ENCODE data around the gene SLC20A1. TPM values are rescaled to one million over a fixed set of nuclear protein-coding genes. Genes with fewer than 3 reads are reported as not detected.
"Not testable (repeated sequence)": the region's sequence is repeated elsewhere in the genome, so short reads cannot be mapped to it uniquely, and the experiment has no call there.

SLC20A1 gene
- polyA plus RNA-seq, 2 donors = 10.1 to 10.4 TPM

DNA sequence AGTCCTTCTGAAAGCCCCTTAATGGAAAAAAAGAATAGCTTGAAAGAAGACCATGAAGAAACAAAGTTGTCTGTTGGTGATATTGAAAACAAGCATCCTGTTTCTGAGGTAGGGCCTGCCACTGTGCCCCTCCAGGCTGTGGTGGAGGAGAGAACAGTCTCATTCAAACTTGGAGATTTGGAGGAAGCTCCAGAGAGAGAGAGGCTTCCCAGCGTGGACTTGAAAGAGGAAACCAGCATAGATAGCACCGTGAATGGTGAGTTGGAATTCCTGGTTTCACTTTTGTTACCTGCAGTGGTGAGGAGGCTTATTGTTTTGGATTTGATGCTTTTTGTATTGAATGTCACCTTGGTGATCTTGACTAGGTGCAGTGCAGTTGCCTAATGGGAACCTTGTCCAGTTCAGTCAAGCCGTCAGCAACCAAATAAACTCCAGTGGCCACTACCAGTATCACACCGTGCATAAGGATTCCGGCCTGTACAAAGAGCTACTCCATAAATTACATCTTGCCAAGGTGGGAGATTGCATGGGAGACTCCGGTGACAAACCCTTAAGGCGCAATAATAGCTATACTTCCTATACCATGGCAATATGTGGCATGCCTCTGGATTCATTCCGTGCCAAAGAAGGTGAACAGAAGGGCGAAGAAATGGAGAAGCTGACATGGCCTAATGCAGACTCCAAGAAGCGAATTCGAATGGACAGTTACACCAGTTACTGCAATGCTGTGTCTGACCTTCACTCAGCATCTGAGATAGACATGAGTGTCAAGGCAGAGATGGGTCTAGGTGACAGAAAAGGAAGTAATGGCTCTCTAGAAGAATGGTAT, 13.3 kb downstream of the SLC20A1 start:
- no peak overlapping the region for H3K27ac ChIP-seq (ENCODE audit: low read depth in 2 of 2, low read length in 1 of 2)
- H3K36me3 ChIP-seq (ENCODE audit: control insufficient read depth in 2 of 2, insufficient read depth in 2 of 2, low read length in 1 of 2) = peaks cover 15 to 17% of the 10 kb centered on the region in 2 donors
- H3K27me3 ChIP-seq (ENCODE audit: control insufficient read depth in 1 of 2, insufficient read depth in 2 of 2, low read length in 2 of 2) = no peaks in the 10 kb centered on the region
- H3K9me3 ChIP-seq (ENCODE audit: control insufficient read depth in 2 of 2, insufficient read depth in 1 of 2, low read depth in 1 of 2, low read length in 1 of 2) = no peaks in the 10 kb centered on the region
- 88% methylated on average over 11 of the region's 11 CpGs for WGBS, 2 donors
- peaks cover 0 to 3% of the 10 kb centered on the region in 2 donors for H3K4me1 ChIP-seq (ENCODE audit: control insufficient read depth in 2 of 2, insufficient read depth in 2 of 2, low read length in 1 of 2)
- no peak overlapping the region for H3K4me3 ChIP-seq (ENCODE audit: low read depth in 1 of 2, low read length in 2 of 2)

DNA sequence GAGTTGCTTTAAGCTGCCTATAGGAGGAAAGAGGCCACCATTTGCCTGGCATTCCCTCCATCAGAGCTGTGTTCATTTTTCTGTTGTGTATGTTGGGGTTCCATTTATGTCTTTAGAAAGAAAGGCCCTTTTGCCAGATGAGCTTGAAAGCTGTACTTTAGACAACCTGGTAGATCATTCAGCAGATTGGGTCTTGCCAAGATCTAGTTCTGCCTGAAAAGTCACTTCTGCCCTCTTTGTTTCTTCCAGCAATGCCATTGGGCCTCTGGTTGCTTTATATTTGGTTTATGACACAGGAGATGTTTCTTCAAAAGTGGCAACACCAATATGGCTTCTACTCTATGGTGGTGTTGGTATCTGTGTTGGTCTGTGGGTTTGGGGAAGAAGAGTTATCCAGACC, 14.4 kb downstream of the SLC20A1 start:
- Histone ChIP-seq H3K27me3 (ENCODE audit: control insufficient read depth in 1 of 2, insufficient read depth in 2 of 2, low read length in 2 of 2) (no peaks in the 10 kb centered on the region), H3K4me3 (ENCODE audit: low read depth in 1 of 2, low read length in 2 of 2) (no peak overlapping the region), H3K9me3 (ENCODE audit: control insufficient read depth in 2 of 2, insufficient read depth in 1 of 2, low read depth in 1 of 2, low read length in 1 of 2) (no peaks in the 10 kb centered on the region), H3K27ac (ENCODE audit: low read depth in 2 of 2, low read length in 1 of 2) (peak overlapping the region in 1 of 2 donors; percentile 40), H3K4me1 (ENCODE audit: control insufficient read depth in 2 of 2, insufficient read depth in 2 of 2, low read length in 1 of 2) (peaks cover 0 to 3% of the 10 kb centered on the region in 2 donors), H3K36me3 (ENCODE audit: control insufficient read depth in 2 of 2, insufficient read depth in 2 of 2, low read length in 1 of 2) (peaks cover 15 to 17% of the 10 kb centered on the region in 2 donors)

DNA sequence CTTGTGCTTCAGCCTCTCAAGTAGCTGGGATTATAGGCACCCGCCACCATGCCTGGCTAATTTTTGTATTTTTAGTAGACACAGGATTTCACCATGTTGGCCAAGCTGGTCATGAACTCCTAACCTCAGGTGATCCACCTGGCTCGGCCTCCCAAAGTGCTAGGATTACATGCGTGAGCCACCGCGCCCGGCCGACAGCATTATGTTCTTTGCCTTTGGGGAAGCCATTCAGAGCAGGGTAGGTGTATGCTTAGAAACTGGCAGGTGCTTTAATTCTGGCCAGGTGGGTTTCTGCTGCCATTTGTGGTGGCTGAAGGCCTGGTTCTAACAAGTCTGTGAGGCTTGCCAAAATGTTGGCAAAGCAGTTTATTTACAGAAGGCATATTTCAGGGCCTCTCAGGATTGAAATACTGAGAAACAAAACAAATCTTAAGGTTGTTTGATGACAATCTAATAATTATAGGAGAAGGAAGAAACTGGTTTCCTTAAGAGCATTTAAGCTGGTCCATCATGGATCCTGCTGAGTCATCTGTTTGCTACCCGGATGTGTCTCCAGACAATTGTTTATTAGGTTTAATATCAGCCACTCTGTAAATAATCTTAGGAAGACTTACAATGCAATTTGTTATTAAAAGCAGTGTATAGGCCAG, 16.0 kb downstream of the SLC20A1 start:
- H3K27me3 ChIP-seq (ENCODE audit: control insufficient read depth in 1 of 2, insufficient read depth in 2 of 2, low read length in 2 of 2) = no peaks in the 10 kb centered on the region
- H3K9me3 ChIP-seq (ENCODE audit: control insufficient read depth in 2 of 2, insufficient read depth in 1 of 2, low read depth in 1 of 2, low read length in 1 of 2) = no peaks in the 10 kb centered on the region
- WGBS, 2 donors = 44 to 68% methylated on average over 8 of the region's 8 CpGs
- H3K4me3 ChIP-seq (ENCODE audit: low read depth in 1 of 2, low read length in 2 of 2) = no peak overlapping the region
- peak overlapping the region; percentile 57 to 82 for H3K27ac ChIP-seq (ENCODE audit: low read depth in 2 of 2, low read length in 1 of 2)
- H3K4me1 ChIP-seq (ENCODE audit: control insufficient read depth in 2 of 2, insufficient read depth in 2 of 2, low read length in 1 of 2) = peaks cover 0 to 3% of the 10 kb centered on the region in 2 donors
- H3K36me3 ChIP-seq (ENCODE audit: control insufficient read depth in 2 of 2, insufficient read depth in 2 of 2, low read length in 1 of 2) = peaks cover 12 to 15% of the 10 kb centered on the region in 2 donors

DNA sequence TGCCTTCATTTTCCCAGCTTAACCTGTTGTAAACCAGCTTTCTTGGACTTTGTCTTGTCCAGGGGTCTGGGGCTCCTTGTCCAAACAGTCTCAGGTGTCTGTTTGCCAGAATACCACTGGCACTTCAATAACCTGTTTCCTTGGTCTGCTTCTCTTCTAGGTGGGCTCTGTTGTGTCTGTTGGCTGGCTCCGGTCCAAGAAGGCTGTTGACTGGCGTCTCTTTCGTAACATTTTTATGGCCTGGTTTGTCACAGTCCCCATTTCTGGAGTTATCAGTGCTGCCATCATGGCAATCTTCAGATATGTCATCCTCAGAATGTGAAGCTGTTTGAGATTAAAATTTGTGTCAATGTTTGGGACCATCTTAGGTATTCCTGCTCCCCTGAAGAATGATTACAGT, 17.0 kb downstream of the SLC20A1 start:
- Histone ChIP-seq H3K36me3 (ENCODE audit: control insufficient read depth in 2 of 2, insufficient read depth in 2 of 2, low read length in 1 of 2) (peaks cover 12 to 14% of the 10 kb centered on the region in 2 donors), H3K4me1 (ENCODE audit: control insufficient read depth in 2 of 2, insufficient read depth in 2 of 2, low read length in 1 of 2) (peaks cover 0 to 3% of the 10 kb centered on the region in 2 donors), H3K9me3 (ENCODE audit: control insufficient read depth in 2 of 2, insufficient read depth in 1 of 2, low read depth in 1 of 2, low read length in 1 of 2) (no peaks in the 10 kb centered on the region), H3K27me3 (ENCODE audit: control insufficient read depth in 1 of 2, insufficient read depth in 2 of 2, low read length in 2 of 2) (no peaks in the 10 kb centered on the region), H3K27ac (ENCODE audit: low read depth in 2 of 2, low read length in 1 of 2) (no peak overlapping the region), H3K4me3 (ENCODE audit: low read depth in 1 of 2, low read length in 2 of 2) (no peak overlapping the region)
- 89 to 92% methylated on average over 3 of the region's 3 CpGs for WGBS, 2 donors

DNA sequence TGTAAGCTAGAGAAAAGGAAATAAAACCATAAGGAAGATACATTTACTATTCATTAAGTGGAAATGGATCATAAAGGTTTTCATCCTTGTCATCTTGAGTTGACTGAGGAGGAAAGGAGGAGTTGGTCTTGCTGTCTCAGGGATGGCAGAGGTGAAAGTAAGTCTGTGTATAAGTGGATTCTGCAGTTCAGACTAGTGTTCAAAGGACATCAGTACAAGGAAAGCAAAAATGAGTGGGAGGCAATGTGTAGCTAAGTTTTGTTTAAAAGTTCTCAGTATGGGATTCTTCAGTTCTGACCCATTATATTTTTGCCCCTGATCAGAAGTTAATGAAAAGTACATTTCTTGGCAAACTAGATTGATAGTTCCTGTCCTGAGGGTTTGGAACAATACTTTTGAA, 18.9 kb downstream of the SLC20A1 start:
- Histone ChIP-seq H3K27ac (ENCODE audit: low read depth in 2 of 2, low read length in 1 of 2) (no peak overlapping the region), H3K27me3 (ENCODE audit: control insufficient read depth in 1 of 2, insufficient read depth in 2 of 2, low read length in 2 of 2) (no peaks in the 10 kb centered on the region), H3K4me1 (ENCODE audit: control insufficient read depth in 2 of 2, insufficient read depth in 2 of 2, low read length in 1 of 2) (peaks cover 0 to 3% of the 10 kb centered on the region in 2 donors), H3K36me3 (ENCODE audit: control insufficient read depth in 2 of 2, insufficient read depth in 2 of 2, low read length in 1 of 2) (peaks cover 4 to 6% of the 10 kb centered on the region in 2 donors), H3K4me3 (ENCODE audit: low read depth in 1 of 2, low read length in 2 of 2) (no peak overlapping the region), H3K9me3 (ENCODE audit: control insufficient read depth in 2 of 2, insufficient read depth in 1 of 2, low read depth in 1 of 2, low read length in 1 of 2) (no peaks in the 10 kb centered on the region)

DNA sequence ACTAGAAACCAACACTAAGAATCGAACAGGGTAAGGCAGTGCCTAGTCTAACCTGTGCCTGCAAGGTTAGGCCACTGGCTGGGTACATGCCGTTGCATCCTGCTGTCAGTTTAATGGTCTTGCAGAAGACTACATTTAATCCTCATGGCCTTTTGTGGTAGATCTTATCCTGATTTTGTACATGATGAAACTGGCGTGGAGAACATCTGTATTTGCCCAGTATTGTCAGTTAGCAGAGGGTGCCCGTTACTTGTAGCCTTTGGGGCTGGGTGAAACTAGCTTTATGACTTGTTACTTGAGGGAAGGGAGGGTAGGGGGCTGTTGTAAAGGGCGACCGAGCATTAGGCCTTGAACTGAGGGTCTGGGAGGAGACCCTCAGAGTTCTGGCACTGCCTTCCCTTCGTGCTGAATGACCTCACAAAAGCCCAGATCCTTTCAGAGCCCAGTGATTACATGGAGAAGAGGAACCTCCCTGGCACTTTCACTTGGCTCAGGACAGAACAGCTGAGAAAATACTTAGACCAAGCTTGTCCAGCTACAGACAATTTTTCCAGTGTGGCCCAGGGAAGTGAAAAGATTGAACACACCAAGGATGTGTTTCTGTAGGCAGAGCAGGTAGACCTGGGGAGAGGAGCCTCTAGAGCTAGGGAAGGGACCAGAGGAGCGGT, 19.5 kb downstream of the SLC20A1 start:
- 84 to 90% methylated on average over 8 of the region's 8 CpGs for WGBS, 2 donors
- no peak overlapping the region for H3K4me3 ChIP-seq (ENCODE audit: low read depth in 1 of 2, low read length in 2 of 2)
- peaks cover 4 to 6% of the 10 kb centered on the region in 2 donors for H3K36me3 ChIP-seq (ENCODE audit: control insufficient read depth in 2 of 2, insufficient read depth in 2 of 2, low read length in 1 of 2)
- H3K27me3 ChIP-seq (ENCODE audit: control insufficient read depth in 1 of 2, insufficient read depth in 2 of 2, low read length in 2 of 2) = no peaks in the 10 kb centered on the region
- H3K9me3 ChIP-seq (ENCODE audit: control insufficient read depth in 2 of 2, insufficient read depth in 1 of 2, low read depth in 1 of 2, low read length in 1 of 2) = no peaks in the 10 kb centered on the region
- H3K4me1 ChIP-seq (ENCODE audit: control insufficient read depth in 2 of 2, insufficient read depth in 2 of 2, low read length in 1 of 2) = peaks cover 0 to 3% of the 10 kb centered on the region in 2 donors
- no peak overlapping the region for H3K27ac ChIP-seq (ENCODE audit: low read depth in 2 of 2, low read length in 1 of 2)

DNA sequence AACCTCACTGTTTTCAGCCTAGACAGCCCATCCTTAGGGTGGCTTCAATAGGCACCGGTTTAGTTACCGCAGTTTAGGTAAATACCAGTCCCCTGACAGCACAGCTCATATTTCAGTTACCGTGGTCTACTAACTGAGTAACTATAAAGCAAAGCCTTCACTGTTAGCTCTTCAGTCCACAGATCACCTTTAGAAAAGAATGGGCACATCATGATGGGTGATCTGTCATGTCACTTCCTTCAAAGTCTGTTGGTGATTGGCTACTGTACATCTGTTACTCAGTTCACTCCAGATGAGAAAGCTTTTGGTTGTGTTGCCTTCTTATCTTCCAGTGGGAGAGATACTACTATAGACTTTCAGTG, 21.0 kb downstream of the SLC20A1 start:
- WGBS, 2 donors = 88 to 90% methylated on average over 3 of the region's 3 CpGs

DNA sequence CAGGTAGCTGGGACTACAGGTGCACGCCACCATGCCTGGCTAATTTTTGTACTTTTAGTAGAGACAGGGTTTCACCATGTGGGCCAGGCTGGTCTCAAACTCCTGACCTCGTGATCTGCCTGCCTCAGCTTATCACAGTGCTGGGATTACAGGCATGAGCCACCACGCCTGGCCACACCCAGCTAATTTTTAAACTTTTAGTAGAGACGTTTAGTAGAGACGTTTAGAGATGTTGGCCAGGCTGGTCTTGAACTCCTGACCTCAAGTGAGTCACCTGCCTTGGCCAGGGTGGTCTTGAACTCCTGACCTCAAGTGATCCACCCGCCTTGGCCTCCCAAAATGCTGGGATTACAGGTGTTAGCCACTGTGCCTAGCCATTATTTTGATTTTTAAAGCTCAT, 21.8 kb downstream of the SLC20A1 start:
- H3K4me1 ChIP-seq (ENCODE audit: control insufficient read depth in 2 of 2, insufficient read depth in 2 of 2, low read length in 1 of 2); H3K9me3 ChIP-seq (ENCODE audit: control insufficient read depth in 2 of 2, insufficient read depth in 1 of 2, low read depth in 1 of 2, low read length in 1 of 2); H3K27me3 ChIP-seq (ENCODE audit: control insufficient read depth in 1 of 2, insufficient read depth in 2 of 2, low read length in 2 of 2); H3K4me3 ChIP-seq (ENCODE audit: low read depth in 1 of 2, low read length in 2 of 2); H3K27ac ChIP-seq (ENCODE audit: low read depth in 2 of 2, low read length in 1 of 2); H3K36me3 ChIP-seq (ENCODE audit: control insufficient read depth in 2 of 2, insufficient read depth in 2 of 2, low read length in 1 of 2): not testable (repeated sequence)
- 75% methylated on average over 6 of the region's 6 CpGs for WGBS, 2 donors

More for the DNA sequence above, 21.0 kb downstream of the SLC20A1 start:
- H3K27ac ChIP-seq (ENCODE audit: low read depth in 2 of 2, low read length in 1 of 2) = no peak overlapping the region
- no peak overlapping the region for H3K4me3 ChIP-seq (ENCODE audit: low read depth in 1 of 2, low read length in 2 of 2)
- peaks cover 0 to under 1% of the 10 kb centered on the region in 2 donors for H3K4me1 ChIP-seq (ENCODE audit: control insufficient read depth in 2 of 2, insufficient read depth in 2 of 2, low read length in 1 of 2)
- H3K27me3 ChIP-seq (ENCODE audit: control insufficient read depth in 1 of 2, insufficient read depth in 2 of 2, low read length in 2 of 2) = no peaks in the 10 kb centered on the region
- H3K36me3 ChIP-seq (ENCODE audit: control insufficient read depth in 2 of 2, insufficient read depth in 2 of 2, low read length in 1 of 2) = peaks cover 4 to 5% of the 10 kb centered on the region in 2 donors
- no peaks in the 10 kb centered on the region for H3K9me3 ChIP-seq (ENCODE audit: control insufficient read depth in 2 of 2, insufficient read depth in 1 of 2, low read depth in 1 of 2, low read length in 1 of 2)

DNA sequence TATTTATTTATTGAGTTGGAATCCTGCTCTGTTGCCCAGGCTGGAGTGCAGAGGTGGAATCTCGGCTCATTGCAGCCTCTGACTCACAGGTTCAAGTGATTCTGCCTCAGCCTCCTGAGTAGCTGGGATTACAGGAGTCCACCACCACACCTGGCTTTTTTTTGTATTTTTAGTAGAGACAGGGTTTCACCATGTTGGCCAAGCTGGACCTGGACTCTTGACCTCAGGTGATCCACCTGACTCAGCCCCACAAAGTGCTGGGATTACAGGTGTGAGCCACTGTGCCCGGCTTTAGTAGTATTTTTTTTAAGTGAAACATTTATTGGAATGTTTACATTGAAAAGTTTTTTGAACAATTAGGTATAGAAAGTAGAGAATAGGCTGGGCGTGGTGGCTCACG, 23.9 kb downstream of the SLC20A1 start:
- Histone ChIP-seq H3K4me3 (ENCODE audit: low read depth in 1 of 2, low read length in 2 of 2) (no peak overlapping the region), H3K36me3 (ENCODE audit: control insufficient read depth in 2 of 2, insufficient read depth in 2 of 2, low read length in 1 of 2) (no peaks in the 10 kb centered on the region), H3K9me3 (ENCODE audit: control insufficient read depth in 2 of 2, insufficient read depth in 1 of 2, low read depth in 1 of 2, low read length in 1 of 2) (no peaks in the 10 kb centered on the region), H3K27ac (ENCODE audit: low read depth in 2 of 2, low read length in 1 of 2) (no peak overlapping the region), H3K27me3 (ENCODE audit: control insufficient read depth in 1 of 2, insufficient read depth in 2 of 2, low read length in 2 of 2) (no peaks in the 10 kb centered on the region), H3K4me1 (ENCODE audit: control insufficient read depth in 2 of 2, insufficient read depth in 2 of 2, low read length in 1 of 2) (no peaks in the 10 kb centered on the region)
- 71 to 78% methylated on average over 4 of the region's 4 CpGs for WGBS, 2 donors

Data from esophagus (tissue), 2 donors.